Forelimb muscle (tissue), 1 donor: ENCODE data around the gene S100A5. TPM values are rescaled to one million over a fixed set of nuclear protein-coding genes. Genes with fewer than 3 reads are reported as not detected.

Source experiments
- DNase-seq: peaks from one replicate; pipeline ENCODE4 v3.0.0-alpha.2; 2013; ENCODE audit warnings: low read depth
- polyA plus RNA-seq: library from polyadenylated mRNA; unstranded; fragments of 120-200 nt; gene quantifications from one replicate; pipeline ENCODE4 v1.2.1, GENCODE V29; 2013; ENCODE audit not compliant: insufficient read length

The S100A5 gene
- polyA plus RNA-seq, 1 donor, result 0.27 TPM

GRCh38 chr1:153547560-153548551 is 7.1 kb upstream of the S100A5 start:
- no peak for DNase-seq

- no peak for DNase-seq
Measured at GRCh38 chr1:153546796-153547559, 6.2 kb upstream of the S100A5 start.

GRCh38 chr1:153546371-153546770 is 5.6 kb upstream of the S100A5 start:
- no peak for DNase-seq

- peak; percentile 72 for DNase-seq
Measured at GRCh38 chr1:153545067-153546055, 4.6 kb upstream of the S100A5 start, which contains the start of gene S100A4. S100A4 (minus strand) TSS chr1:153545806; CDS start chr1:153544794, 1,012 bp downstream.

GRCh38 chr1:153544453-153545066 is 3.8 kb upstream of the S100A5 start:
- DNase-seq, result no peak

- no peak for DNase-seq
Measured at GRCh38 chr1:153543736-153544135, 3.0 kb upstream of the S100A5 start.

- DNase-seq, result no peak
Measured at GRCh38 chr1:153542956-153543711, 2.4 kb upstream of the S100A5 start.

- DNase-seq, result no peak
Measured at GRCh38 chr1:153541641-153542590, 1.2 kb upstream of the S100A5 start.

- no peak for DNase-seq
Measured at GRCh38 chr1:153539395-153540093, 1.2 kb downstream of the S100A5 start.

- no peak for DNase-seq
Measured at GRCh38 chr1:153538315-153538821, 2.4 kb downstream of the S100A5 start.

GRCh38 chr1:153537376-153537730 is 3.4 kb downstream of the S100A5 start:
- DNase-seq, result no peak

- DNase-seq, result no peak
Measured at GRCh38 chr1:153536671-153537375, 3.9 kb downstream of the S100A5 start.

- DNase-seq, result no peak
Measured at GRCh38 chr1:153536012-153536670, 4.6 kb downstream of the S100A5 start.

GRCh38 chr1:153535242-153536011 is 5.3 kb downstream of the S100A5 start, which contains the start of gene S100A6:
S100A6 (minus strand) TSS chr1:153535991; CDS start chr1:153535339, 652 bp downstream.
- no peak for DNase-seq

- no peak for DNase-seq
Measured at GRCh38 chr1:153534925-153535241, 5.9 kb downstream of the S100A5 start.
